Measurements from ENCODE around the gene IL12RB1. TPM values are rescaled to one million over a fixed set of nuclear protein-coding genes. Genes with fewer than 3 reads are reported as not detected.

The IL12RB1 gene
- total RNA-seq, 1 donor from 2014 or later = not detected

DNA sequence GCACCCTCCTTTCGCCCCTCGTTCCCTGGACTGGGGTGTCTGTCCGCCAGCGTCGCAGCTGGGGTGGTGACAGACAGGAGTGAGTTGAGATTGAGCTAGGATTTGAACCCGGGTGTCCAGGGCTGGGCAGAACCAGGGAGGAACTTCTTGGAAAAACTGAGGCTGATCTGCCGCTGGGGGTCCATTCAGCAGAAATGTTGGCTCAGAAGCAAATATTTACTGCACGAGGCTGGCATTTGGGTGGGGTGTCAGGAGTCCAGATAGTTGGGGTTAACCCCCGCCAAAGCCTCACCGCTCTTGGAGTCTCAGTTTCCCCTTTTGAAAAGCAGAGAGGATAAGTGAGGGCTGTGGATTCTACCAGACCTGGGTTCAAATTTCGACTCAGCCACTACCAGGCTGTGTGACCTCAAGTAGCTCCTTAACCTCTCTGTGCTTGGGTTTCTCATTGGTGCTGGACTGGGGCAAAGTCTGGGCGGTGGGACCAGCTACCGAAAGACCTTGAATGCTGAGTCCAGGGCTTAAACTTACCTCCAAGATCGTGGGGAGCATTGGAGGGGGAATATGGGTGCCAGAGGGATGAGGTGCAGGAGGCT, 31.8 kb upstream of the IL12RB1 start:
- H3K4me3 Mint-ChIP-seq (ENCODE audit: unreplicated experiment) = peak overlapping the region; percentile 78
- TF ChIP-seq, protein P1, sequence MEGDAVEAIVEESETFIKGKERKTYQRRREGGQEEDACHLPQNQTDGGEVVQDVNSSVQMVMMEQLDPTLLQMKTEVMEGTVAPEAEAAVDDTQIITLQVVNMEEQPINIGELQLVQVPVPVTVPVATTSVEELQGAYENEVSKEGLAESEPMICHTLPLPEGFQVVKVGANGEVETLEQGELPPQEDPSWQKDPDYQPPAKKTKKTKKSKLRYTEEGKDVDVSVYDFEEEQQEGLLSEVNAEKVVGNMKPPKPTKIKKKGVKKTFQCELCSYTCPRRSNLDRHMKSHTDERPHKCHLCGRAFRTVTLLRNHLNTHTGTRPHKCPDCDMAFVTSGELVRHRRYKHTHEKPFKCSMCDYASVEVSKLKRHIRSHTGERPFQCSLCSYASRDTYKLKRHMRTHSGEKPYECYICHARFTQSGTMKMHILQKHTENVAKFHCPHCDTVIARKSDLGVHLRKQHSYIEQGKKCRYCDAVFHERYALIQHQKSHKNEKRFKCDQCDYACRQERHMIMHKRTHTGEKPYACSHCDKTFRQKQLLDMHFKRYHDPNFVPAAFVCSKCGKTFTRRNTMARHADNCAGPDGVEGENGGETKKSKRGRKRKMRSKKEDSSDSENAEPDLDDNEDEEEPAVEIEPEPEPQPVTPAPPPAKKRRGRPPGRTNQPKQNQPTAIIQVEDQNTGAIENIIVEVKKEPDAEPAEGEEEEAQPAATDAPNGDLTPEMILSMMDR (IDR thresholded peaks at IDR 0.05; ENCODE audit: unreplicated experiment) = no peak
- peaks cover 3% of the 10 kb centered on the region for H3K36me3 Mint-ChIP-seq (ENCODE audit: low read depth, unreplicated experiment)
- peaks cover 8% of the 10 kb centered on the region for H3K4me1 Mint-ChIP-seq (ENCODE audit: unreplicated experiment)
- no peaks in the 10 kb centered on the region for H3K9me3 Mint-ChIP-seq (ENCODE audit: unreplicated experiment)
- H3K27ac Mint-ChIP-seq (ENCODE audit: unreplicated experiment) = no peak overlapping the region
- no peak for DNase-seq (ENCODE audit: low spot score)
- peaks cover 25% of the 10 kb centered on the region for H3K27me3 Mint-ChIP-seq (ENCODE audit: unreplicated experiment)

DNA sequence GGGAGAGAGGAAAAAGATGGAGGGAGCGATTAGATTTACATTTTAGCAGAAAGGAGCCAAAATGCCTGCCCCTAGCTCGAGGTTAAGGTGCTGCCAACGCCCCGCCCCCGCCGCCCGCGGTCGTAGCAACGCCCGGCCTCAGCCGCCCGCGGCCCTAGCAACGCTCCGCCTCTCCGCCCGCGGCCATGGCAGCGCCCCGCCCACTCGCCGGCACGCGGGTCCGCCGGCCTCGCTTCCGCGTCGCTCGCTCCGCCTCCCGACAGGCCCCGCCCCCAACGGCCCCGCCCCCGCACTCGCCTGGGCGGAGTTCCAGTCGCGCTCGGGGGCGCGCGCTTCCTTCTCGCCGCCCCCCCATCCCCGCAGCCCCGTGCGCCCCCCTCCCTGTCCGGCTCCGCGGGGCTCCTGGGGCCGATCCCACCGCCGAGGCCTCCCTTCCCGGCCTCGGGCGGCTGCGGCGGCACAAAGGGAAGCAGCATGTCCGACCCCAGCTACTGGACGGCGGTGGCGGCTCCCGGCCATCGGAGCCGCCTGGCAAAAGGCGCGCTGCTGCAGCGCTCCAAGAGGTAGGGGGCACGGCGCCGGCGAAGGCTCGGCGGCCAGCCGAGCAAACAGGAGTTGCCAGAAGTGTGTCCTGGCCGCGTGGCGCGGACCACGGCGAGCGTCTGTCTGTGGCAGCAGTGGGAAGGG, 31.1 kb upstream of the IL12RB1 start:
- H3K9me3 Mint-ChIP-seq (ENCODE audit: unreplicated experiment) = no peaks in the 10 kb centered on the region
- TF ChIP-seq, protein P1 (IDR thresholded peaks at IDR 0.05; ENCODE audit: unreplicated experiment) = no peak
- peaks cover 25% of the 10 kb centered on the region for H3K27me3 Mint-ChIP-seq (ENCODE audit: unreplicated experiment)
- peak overlapping the region; percentile 89 for H3K4me3 Mint-ChIP-seq (ENCODE audit: unreplicated experiment)
- peak overlapping the region; percentile 41 for H3K27ac Mint-ChIP-seq (ENCODE audit: unreplicated experiment)
- H3K4me1 Mint-ChIP-seq (ENCODE audit: unreplicated experiment) = peaks cover 8% of the 10 kb centered on the region
- peaks cover 3% of the 10 kb centered on the region for H3K36me3 Mint-ChIP-seq (ENCODE audit: low read depth, unreplicated experiment)
- DNase-seq (ENCODE audit: low spot score) = peak; percentile 96

DNA sequence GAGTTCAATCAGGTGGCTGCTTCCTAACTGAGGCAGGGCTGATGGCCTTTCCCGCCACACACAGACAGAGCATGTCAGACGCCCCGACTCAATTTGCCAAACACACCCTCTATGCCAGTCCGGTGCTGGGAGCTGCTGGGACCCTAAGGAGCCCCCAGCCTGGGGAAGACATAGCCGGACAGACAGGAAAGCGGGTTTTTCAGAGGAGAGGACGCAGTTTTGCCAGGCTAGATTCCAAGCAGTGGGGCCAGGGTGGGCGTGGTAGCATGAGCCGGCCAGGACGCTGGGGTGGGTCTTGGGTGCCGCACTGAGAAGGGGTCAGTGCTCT, 30.6 kb upstream of the IL12RB1 start:
- Mint-ChIP-seq H3K9me3 (ENCODE audit: unreplicated experiment) (no peaks in the 10 kb centered on the region), H3K27ac (ENCODE audit: unreplicated experiment) (peak overlapping the region; percentile 41), H3K4me3 (ENCODE audit: unreplicated experiment) (peak overlapping the region; percentile 89), H3K27me3 (ENCODE audit: unreplicated experiment) (peaks cover 25% of the 10 kb centered on the region), H3K4me1 (ENCODE audit: unreplicated experiment) (peaks cover 5% of the 10 kb centered on the region), H3K36me3 (ENCODE audit: low read depth, unreplicated experiment) (peaks cover 3% of the 10 kb centered on the region)
- DNase-seq (ENCODE audit: low spot score) = no peak
- TF ChIP-seq, protein P1 (IDR thresholded peaks at IDR 0.05; ENCODE audit: unreplicated experiment) = no peak

DNA sequence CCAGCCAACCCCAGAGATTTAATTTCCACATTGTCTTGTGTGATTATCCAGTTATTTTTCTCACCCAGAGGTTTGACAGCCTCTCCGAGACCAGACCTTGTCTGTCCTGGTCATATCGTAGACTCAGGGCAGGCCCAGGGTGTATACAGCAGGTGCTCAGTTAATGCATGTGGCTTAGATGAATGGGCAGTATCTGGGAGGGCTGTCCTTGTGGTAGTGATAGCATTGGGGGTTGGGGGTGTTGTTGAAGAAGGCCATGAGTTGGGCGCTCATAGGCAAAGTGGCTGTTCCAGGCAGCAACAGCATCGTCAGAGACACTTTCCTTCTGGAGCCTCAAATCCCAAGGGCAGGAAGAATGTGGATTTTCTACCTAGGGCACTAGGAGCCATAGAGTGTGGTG, 27.7 kb upstream of the IL12RB1 start:
- Mint-ChIP-seq H3K4me3 (ENCODE audit: unreplicated experiment) (no peak overlapping the region), H3K36me3 (ENCODE audit: low read depth, unreplicated experiment) (peaks cover 3% of the 10 kb centered on the region), H3K27ac (ENCODE audit: unreplicated experiment) (no peak overlapping the region), H3K9me3 (ENCODE audit: unreplicated experiment) (no peaks in the 10 kb centered on the region), H3K27me3 (ENCODE audit: unreplicated experiment) (peaks cover 25% of the 10 kb centered on the region), H3K4me1 (ENCODE audit: unreplicated experiment) (peaks cover 5% of the 10 kb centered on the region)
- DNase-seq (ENCODE audit: low spot score) = no peak
- TF ChIP-seq, protein P1 (IDR thresholded peaks at IDR 0.05; ENCODE audit: unreplicated experiment) = no peak

DNA sequence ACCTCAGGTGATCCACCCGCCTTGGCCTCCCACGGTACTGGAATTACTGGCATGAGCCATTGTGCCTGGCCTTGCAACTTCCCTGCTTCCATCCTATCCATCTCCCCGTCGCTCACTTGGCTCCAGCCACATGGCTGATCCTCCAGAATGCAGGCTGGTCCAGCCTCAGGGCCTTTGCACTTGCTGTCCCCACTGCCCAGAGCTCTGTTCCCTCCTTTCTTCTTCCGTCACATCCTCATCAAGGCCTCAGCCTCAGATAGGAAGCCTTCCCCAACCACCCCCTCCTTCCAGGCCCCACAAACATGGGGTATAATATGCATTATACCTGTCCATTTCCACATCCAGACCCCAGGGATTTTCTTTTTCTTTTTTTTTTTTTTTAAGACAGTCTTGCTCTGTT, 27.1 kb upstream of the IL12RB1 start:
- no peak overlapping the region for H3K4me3 Mint-ChIP-seq (ENCODE audit: unreplicated experiment)
- TF ChIP-seq, protein P1 (IDR thresholded peaks at IDR 0.05; ENCODE audit: unreplicated experiment) = no peak
- H3K27me3 Mint-ChIP-seq (ENCODE audit: unreplicated experiment) = peaks cover 25% of the 10 kb centered on the region
- H3K27ac Mint-ChIP-seq (ENCODE audit: unreplicated experiment) = no peak overlapping the region
- no peaks in the 10 kb centered on the region for H3K9me3 Mint-ChIP-seq (ENCODE audit: unreplicated experiment)
- no peak for DNase-seq (ENCODE audit: low spot score)
- H3K4me1 Mint-ChIP-seq (ENCODE audit: unreplicated experiment) = peaks cover 12% of the 10 kb centered on the region
- H3K36me3 Mint-ChIP-seq (ENCODE audit: low read depth, unreplicated experiment) = peaks cover 7% of the 10 kb centered on the region
